Medulla oblongata (tissue), 1 donor: Measurements from ENCODE around the gene GHRHR.

Experiments
- DNase-seq: peaks from one replicate; pipeline ENCODE4 v3.0.0-alpha.2; 2015; ENCODE audit errors: extremely low spot score

GHRHR gene

DNA sequence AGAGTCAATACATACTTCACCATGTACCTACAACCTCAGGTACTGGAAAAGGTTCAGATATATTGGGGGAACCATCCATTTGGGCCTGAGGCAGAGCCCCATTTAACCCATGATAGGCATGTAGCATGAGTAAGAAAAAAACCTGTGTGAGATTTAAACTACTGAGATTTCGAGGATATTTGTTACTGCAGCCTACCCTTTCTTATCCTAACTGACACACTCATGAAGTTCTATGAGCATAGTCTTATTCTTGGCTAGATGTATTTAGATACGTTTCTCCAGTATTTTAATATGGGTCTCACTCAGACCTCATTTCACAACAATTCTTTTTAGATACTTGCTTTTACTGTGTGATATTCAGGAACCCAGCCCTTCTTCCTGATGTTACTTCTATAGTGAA is 39.3 kb downstream of the GHRHR start:
- no peak for DNase-seq

DNA sequence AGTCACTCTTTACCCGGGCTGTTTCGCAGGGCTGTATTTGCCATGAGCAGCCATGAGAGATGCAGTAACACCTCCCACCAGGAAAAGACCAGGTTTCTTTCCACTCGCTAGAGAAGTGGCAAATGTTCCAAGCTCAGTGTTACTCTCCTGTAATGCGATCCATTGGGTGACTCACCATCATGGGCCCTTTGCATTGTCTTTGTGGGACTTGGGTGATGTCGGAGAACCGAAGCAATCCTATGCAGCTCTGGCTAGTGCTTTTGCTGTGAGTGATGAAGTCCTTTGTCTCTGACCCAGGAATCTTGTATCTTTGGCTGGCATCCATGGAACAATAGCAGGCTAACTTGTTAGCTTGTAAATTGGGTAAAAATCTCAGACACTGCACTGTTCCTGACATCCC is 40.0 kb downstream of the GHRHR start:
- DNase-seq: no peak

DNA sequence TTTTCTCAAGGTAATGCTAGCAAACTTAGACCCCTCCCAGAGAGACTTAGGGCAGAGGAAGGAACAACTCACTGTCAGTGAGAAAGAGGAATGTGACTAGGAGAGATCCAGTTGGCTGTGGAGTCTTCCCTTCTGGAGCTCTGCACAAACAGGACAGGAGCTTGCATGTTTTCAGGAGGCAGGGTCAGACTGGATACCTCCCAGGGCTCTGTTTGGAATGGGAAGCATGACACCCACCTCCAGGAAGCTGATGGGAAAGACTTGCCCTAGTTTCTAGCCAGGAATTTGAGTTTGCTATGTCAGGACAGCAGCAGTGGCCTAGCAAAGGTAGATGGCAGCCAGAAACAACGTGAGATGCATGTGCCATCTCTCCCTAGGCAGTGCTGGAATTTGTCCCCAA is 40.6 kb downstream of the GHRHR start:
- DNase-seq: no peak

- DNase-seq: no peak
Measured at GRCh38 chr7:31006857-31007256, 43.1 kb downstream of the GHRHR start.

DNA sequence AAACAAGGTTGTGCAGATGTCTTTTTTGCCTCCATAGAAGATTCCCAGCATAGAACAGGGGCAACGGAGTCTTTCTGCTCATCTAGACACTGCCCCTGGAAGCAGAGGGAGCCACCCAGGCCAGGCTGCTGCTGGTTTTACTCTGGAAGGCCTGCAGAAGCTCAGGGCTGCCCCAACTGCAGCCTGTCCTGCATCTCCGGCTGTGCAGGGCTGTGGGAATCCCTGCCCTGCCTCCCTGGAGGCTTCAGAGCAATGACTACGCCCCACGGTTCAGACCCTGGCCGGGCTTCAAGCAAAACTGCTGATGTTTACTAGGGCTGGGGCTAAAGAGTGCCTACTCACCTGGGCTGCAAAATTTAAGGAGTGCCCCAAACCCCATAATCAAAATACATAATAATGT is 43.9 kb downstream of the GHRHR start:
- DNase-seq: no peak

- no peak for DNase-seq
Measured at GRCh38 chr7:31014826-31015225, 51.1 kb downstream of the GHRHR start.

GRCh38 chr7:31017032-31017675 is 53.4 kb downstream of the GHRHR start:
- no peak for DNase-seq

DNA sequence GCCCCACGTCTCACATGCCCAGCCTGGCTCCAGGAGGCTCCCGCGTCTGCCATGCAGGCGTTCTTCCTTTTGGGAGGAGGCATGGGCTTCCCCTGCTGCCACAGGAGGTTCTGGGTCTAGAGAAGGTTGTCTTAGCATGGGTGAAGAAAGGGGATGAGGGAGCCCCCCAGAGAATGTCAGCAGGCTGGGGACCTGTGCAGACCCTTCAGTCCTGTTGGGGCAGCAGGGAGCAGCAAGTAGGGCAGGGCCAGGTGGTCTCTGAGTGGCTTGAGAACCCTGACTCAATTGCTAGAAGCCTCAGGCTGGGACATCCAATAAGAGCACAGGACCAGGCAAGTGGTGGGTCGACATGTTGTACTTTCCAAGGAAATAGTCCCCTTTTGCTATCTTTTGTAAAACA is 54.0 kb downstream of the GHRHR start:
- no peak for DNase-seq

GRCh38 chr7:31019509-31019908 is 55.8 kb downstream of the GHRHR start:
- DNase-seq: no peak

- DNase-seq: no peak
Measured at GRCh38 chr7:31020161-31020560, 56.4 kb downstream of the GHRHR start.

DNA sequence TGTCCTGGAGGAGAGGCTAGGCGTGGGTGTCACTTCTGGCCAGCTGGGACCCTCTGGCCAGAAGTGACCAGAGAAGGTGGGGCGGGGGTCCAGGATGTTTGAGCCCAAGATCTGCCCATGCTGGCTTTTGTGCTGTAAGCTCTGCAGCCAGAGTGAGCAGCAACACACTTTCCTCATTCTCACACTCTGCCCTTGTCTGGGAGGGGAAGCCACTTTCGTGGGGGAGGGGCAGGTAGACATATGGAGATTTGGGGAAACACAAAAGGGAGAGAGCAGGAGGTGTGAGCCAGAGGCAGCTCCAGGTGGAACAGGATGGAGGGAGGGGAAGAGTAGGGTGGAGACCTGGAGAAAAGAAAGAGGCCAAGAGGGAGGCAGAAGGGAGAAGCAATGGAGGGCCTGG is 56.9 kb downstream of the GHRHR start:
- no peak for DNase-seq

GRCh38 chr7:31022117-31022516 is 58.4 kb downstream of the GHRHR start:
- DNase-seq: no peak

- DNase-seq: no peak
Measured at GRCh38 chr7:31022726-31023125, 59.0 kb downstream of the GHRHR start.

DNA sequence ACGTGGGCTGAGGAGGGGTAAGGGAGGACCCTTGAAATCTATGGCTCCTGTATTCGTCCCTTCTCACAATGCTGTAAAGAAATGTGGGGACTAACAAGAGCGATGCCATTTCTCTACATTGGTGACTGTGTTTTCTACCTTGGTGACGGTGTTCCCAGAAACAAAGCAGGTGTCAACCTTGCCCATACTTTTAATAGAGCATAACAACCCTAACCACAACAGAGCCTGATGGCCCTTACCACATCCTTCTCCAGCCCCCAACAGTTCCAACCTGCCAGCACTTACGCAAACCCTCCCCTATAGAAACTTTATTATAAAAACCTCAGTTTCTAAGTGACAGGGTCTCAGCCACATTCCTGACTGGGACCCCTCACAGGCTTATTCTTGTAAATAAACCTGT is 60.1 kb downstream of the GHRHR start:
- no peak for DNase-seq

GRCh38 chr7:31027161-31027965 is 63.6 kb downstream of the GHRHR start:
- DNase-seq: no peak

DNA sequence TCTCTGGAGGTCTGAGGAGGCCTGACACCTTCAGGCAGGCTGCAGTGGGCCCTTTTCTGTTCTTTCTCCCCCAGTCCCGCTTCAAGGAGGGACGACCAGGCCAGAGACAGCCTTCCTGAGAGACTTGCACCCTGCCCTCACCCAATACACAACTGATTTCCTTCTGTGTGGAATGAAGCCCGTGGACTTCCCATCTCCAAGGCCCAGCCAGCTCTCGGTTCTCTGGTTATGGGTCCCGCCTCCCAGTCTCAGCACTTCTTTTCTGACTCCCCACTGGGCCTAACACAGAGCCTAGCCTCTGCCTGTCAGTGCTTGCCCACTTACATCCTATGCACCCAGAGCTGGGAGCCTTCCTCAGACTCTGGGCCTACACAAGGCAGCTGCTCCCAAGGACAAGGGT is 64.3 kb downstream of the GHRHR start:
- no peak for DNase-seq

DNA sequence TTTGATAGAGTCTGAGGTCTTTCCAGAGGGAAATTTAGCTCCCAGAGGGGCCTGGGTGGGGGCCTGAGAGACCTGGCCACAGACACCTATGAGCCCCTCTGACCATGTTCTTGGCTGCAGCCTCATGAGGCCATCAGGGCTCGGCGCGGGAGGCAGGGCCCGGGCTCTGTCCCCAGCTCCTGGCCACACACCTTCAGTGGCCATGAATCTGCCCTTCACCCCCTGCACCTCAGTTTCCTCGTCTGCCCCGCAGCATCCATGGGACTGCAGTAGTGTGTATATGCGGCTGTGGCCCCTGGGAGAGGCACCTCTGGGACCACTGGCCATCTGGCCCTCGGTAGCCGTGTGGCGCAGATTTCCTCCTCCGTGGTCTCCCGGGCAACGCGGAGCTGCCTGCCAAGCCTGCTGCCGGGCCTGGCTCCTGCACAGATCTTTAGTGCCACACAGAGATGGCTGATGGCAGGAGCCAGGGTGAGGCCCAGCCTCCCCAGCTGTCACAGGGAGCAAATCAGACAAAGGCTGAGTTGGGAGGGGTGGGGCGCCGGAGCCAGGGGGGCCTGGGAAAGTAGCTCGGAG is 64.8 kb downstream of the GHRHR start:
- DNase-seq: peak; percentile 35
